Mucosa of descending colon (tissue), 3 donors: ENCODE data around the gene FASLG. TPM values are rescaled to one million over a fixed set of nuclear protein-coding genes. Genes with fewer than 3 reads are reported as not detected.

ENCODE experiments used
- ATAC-seq: fragments of 200-7000 bp; cut with Tn5 transposase; one replicate; pipeline ENCODE4 v1.9.1; 2020; ENCODE audit warnings: mild to moderate bottlenecking, moderate library complexity
- DNase-seq, 3 donors: peaks; one replicate each; pipeline ENCODE4 v3.0.0-alpha.2; 2020
- H3K36me3 ChIP-seq: fragments of 200-600 bp; one replicate; pipeline ENCODE4 v1.8.0; 2021; ENCODE audit warnings: low read depth, mild to moderate bottlenecking
- H3K4me1 ChIP-seq: fragments of 200-600 bp; one replicate; pipeline ENCODE4 v1.8.0; 2021; ENCODE audit warnings: low read depth, mild to moderate bottlenecking
- H3K4me3 ChIP-seq: fragments of 200-600 bp; one replicate; pipeline ENCODE4 v1.8.0; 2021; ENCODE audit warnings: mild to moderate bottlenecking
- H3K9me3 ChIP-seq: fragments of 200-600 bp; one replicate; pipeline ENCODE4 v1.8.0; 2021; ENCODE audit warnings: mild to moderate bottlenecking
- intact Hi-C, 2 donors: fragments of 100-400 bp; cut with DNase I in 1 of 2; cut with micrococcal nuclease in 1 of 2; formaldehyde crosslinking; loops; one replicate each; pipeline versions ENCODE4 v1.11.0 to v1.11.1; 2022; cut with DNase I, micrococcal nuclease
- total RNA-seq, 3 donors: library from RNA; stranded (reverse); fragmentation: NEBNext Ultra II Directional in 2 of 3; extraction: Animal tissue kit (Norgen Biotek cat#: 25700) in 2 of 3; gene quantifications; one replicate each; pipeline versions ENCODE4 v1.2.1 to v1.2.4, GENCODE V29; 2021 to 2023
- TF ChIP-seq, protein P1 (sequence below): fragments of 200-600 bp; IDR thresholded peaks from one replicate; pipeline ENCODE4 v1.8.0; 2022; ENCODE audit warnings: antibody characterized with exemption, mild to moderate bottlenecking
- donor health status: DM: no; HTN: no; CAD: no; lungs with moderate emphysema.
- donor health status: DM: no; HTN: no; CAD: no.
- donor health status: DM: no; HTN: yes; CAD: no.

Gene FASLG
- total RNA-seq, 3 donors from 2014 or later, result 0.60 to 1.1 (median 0.90) TPM

DNA sequence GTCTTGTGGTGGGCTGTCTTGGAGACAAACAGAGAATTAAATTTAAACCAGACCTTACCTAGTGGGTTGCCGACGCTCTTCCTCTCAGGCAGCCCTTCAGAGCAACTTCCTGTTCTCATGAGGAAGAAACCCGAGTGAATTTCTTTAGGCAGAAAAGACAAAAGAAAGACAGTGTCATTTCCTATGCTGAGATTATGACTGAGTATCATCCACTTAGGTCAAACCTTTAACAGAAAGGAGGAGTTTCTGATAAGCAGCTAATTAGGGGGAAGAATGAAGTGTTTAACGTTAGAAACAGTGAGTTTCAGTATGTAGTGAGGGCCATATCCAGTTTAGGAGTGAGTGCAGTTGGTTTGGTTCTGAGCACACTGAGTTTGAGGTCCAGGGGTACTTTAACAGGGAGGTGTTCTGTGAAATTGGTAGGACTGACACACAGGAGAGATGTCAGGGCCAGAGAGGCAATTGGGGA is 38.7 kb downstream of the FASLG start:
- no peak for DNase-seq
- no peaks in the 10 kb centered on the region for H3K9me3 ChIP-seq
- ATAC-seq, result peak; percentile 54

DNA sequence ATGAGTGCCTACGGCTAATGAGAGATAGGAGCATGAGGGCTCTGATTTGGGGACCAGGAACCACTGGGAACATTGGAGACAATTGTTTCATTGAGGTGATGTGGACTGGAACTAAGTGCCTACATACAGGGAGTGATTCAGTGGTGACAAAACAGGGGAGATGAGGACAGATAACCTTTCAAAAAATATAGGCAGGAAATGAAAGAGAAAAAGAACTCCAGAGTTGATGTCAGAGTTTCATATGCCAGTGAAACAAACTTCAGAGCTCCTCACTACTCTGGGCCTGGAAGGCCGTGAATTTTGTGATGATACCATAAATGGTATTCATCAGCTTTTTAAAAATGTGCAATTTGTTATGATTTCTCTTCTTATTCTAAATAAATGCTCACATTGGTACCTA is 39.3 kb downstream of the FASLG start:
- TF ChIP-seq, protein P1, sequence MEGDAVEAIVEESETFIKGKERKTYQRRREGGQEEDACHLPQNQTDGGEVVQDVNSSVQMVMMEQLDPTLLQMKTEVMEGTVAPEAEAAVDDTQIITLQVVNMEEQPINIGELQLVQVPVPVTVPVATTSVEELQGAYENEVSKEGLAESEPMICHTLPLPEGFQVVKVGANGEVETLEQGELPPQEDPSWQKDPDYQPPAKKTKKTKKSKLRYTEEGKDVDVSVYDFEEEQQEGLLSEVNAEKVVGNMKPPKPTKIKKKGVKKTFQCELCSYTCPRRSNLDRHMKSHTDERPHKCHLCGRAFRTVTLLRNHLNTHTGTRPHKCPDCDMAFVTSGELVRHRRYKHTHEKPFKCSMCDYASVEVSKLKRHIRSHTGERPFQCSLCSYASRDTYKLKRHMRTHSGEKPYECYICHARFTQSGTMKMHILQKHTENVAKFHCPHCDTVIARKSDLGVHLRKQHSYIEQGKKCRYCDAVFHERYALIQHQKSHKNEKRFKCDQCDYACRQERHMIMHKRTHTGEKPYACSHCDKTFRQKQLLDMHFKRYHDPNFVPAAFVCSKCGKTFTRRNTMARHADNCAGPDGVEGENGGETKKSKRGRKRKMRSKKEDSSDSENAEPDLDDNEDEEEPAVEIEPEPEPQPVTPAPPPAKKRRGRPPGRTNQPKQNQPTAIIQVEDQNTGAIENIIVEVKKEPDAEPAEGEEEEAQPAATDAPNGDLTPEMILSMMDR, result no peak
- intact Hi-C loops, result no loop called here

More for the DNA sequence above, 38.7 kb downstream of the FASLG start:
- Histone ChIP-seq H3K36me3 (no peaks in the 10 kb centered on the region), H3K4me3 (no peak overlapping the region), H3K4me1 (no peaks in the 10 kb centered on the region)
- intact Hi-C loops, result no loop called here
- TF ChIP-seq, protein P1, result no peak

DNA sequence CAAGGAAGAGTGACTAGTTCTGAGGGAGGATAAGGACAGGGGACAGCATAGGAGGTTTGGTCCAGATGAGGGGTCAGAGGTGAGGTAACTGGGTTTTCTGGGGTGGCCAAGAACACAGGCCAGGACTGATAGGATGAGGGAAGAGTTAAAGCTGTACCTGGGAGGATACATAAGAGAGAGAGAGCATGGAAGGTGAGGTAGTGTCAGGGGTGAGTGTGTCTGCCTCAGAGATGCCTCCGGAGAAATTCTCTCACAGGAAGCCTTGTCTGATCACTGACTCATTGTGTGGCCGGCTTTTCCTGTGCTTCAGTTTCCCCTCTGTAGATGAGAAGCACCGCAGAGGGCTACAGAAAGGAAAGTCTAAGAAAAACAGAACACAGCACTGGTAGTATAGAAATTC is 40.2 kb downstream of the FASLG start:
- intact Hi-C loops, result no loop called here
- DNase-seq, result peak in 2 of 3 donors; percentile 47
- peak; percentile 83 for ATAC-seq
- TF ChIP-seq, protein P1, result no peak
- Histone ChIP-seq H3K4me1 (no peaks in the 10 kb centered on the region), H3K9me3 (no peaks in the 10 kb centered on the region), H3K36me3 (no peaks in the 10 kb centered on the region), H3K4me3 (no peak overlapping the region)

More for the DNA sequence above, 39.3 kb downstream of the FASLG start:
- H3K36me3 ChIP-seq, result no peaks in the 10 kb centered on the region
- DNase-seq (no peak), ATAC-seq (no peak)
- no peak overlapping the region for H3K4me3 ChIP-seq
- no peaks in the 10 kb centered on the region for H3K9me3 ChIP-seq
- no peaks in the 10 kb centered on the region for H3K4me1 ChIP-seq

DNA sequence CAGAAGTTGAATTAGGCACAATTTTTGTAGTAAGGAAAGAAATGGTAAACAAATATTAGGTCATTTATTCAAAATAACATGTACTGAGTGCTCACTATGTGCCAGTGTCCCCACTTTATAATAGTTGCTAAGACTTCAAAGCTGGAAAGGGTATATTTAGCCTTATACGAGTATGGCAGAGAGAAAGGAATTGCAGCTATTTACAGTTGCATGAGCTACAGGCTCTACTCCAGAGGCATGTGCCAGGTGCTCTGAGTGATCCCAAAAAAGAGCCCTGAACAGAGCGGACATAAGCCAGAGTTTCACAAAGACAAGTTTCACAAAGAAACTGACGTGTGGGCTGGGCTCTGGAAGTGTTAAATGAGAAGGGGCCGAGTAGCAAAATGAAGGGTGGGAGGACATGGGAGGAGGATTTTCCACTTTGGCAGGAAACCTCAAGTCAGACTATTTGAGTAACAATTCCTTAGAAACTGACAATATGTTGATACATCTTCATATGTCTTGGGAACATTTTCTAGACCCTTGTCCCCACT is 40.9 kb downstream of the FASLG start:
- ATAC-seq (no peak), DNase-seq (no peak)
- intact Hi-C loops, result loop anchor here in 1 of 2 donors (10.0 kb wide), 1 partner anchor 245 kb away; no protein-coding TSS in a partner anchor
- Histone ChIP-seq H3K9me3 (no peaks in the 10 kb centered on the region), H3K4me1 (no peaks in the 10 kb centered on the region), H3K36me3 (no peaks in the 10 kb centered on the region), H3K4me3 (no peak overlapping the region)
- TF ChIP-seq, protein P1, result no peak

DNA sequence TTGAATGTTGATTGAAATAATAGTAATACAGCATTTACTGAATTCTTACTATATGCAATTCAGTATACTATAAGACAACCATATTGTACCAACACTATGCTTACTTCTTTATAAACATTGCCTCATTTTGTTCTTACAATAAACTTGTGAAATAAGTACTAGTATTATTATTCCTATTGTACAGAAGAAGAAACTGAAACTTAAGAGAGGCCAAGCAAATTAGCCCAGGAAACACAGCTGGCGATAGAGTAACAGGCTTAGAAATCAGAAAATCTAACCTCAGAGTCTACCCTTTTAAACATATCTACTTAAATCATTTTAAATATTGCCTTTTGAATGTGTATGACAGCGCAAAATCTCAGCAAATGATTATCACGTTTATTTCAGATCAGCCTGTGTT is 41.7 kb downstream of the FASLG start:
- no peaks in the 10 kb centered on the region for H3K4me1 ChIP-seq
- TF ChIP-seq, protein P1, result no peak
- no peaks in the 10 kb centered on the region for H3K36me3 ChIP-seq
- intact Hi-C loops, result loop anchor here in 1 of 2 donors (10.0 kb wide), 1 partner anchor 246 kb away; no protein-coding TSS in a partner anchor
- H3K9me3 ChIP-seq, result no peaks in the 10 kb centered on the region
- no peak overlapping the region for H3K4me3 ChIP-seq
- ATAC-seq, result no peak
- DNase-seq, result no peak
